Large intestine (tissue), 3 donors: ENCODE measurements around the gene POLK. TPM values are rescaled to one million over a fixed set of nuclear protein-coding genes. Genes with fewer than 3 reads are reported as not detected.
"Not testable (repeated sequence)": the region's sequence is repeated elsewhere in the genome, so short reads cannot be mapped to it uniquely, and the experiment has no call there.

ENCODE experiments used
- DNase-seq, 2 donors: peaks; one replicate each; pipeline versions ENCODE4 v3.0.0 to v3.0.0-alpha.2; 2013
- H3K27ac ChIP-seq: one replicate; pipeline ENCODE4 v1.5.1; 2013; ENCODE audit warnings: low read length
- H3K27me3 ChIP-seq: 2 replicates; pipeline ENCODE4 v1.6.1; 2013; ENCODE audit warnings: low read length; ENCODE audit not compliant: control insufficient read depth, insufficient read depth
- H3K36me3 ChIP-seq: 2 replicates; pipeline ENCODE4 v1.6.1; 2013; ENCODE audit warnings: low read length; ENCODE audit not compliant: control insufficient read depth, insufficient read depth
- H3K4me1 ChIP-seq: one replicate; pipeline ENCODE4 v1.6.1; 2013; ENCODE audit warnings: low read length; ENCODE audit not compliant: control insufficient read depth, insufficient read depth
- H3K4me3 ChIP-seq: one replicate; pipeline ENCODE4 v1.5.1; 2013; ENCODE audit warnings: low read length
- H3K9me3 ChIP-seq: one replicate; pipeline ENCODE4 v1.6.1; 2013; ENCODE audit warnings: mild to moderate bottlenecking, low read depth, low read length, moderate library complexity; ENCODE audit not compliant: control insufficient read depth
- WGBS: methylation state at CpG from one replicate; pipeline ENCODE4 v1.1.5; 2013; ENCODE audit warnings: low lambda C conversion rate; ENCODE audit not compliant: insufficient coverage; 5-methylcytosine and 5-hydroxymethylcytosine counted together
- polyA plus RNA-seq: library from polyadenylated mRNA; unstranded; fragments of 120-200 nt; gene quantifications from one replicate; pipeline ENCODE4 v1.2.1, GENCODE V29; 2013

POLK gene
- polyA plus RNA-seq, 1 donor = 18.9 TPM

- not testable (repeated sequence) for DNase-seq, H3K27ac ChIP-seq, H3K36me3 ChIP-seq, H3K27me3 ChIP-seq, H3K4me1 ChIP-seq, H3K9me3 ChIP-seq, H3K4me3 ChIP-seq
- no CpG with 5 or more reads among the region's 15 CpGs for WGBS
Measured at GRCh38 chr5:75565991-75566709, 54.5 kb downstream of the POLK start.

GRCh38 chr5:75566710-75567309, 55.1 kb downstream of the POLK start:
- Histone ChIP-seq H3K36me3 (peaks cover 9% of the 10 kb centered on the region), H3K4me3 (no peak overlapping the region), H3K27me3 (no peaks in the 10 kb centered on the region), H3K9me3 (no peaks in the 10 kb centered on the region), H3K4me1 (no peaks in the 10 kb centered on the region), H3K27ac (no peak overlapping the region)
- DNase-seq = peak; percentile 26 to 58
- WGBS = 80% methylated on average over 1 of the region's 6 CpGs

DNA sequence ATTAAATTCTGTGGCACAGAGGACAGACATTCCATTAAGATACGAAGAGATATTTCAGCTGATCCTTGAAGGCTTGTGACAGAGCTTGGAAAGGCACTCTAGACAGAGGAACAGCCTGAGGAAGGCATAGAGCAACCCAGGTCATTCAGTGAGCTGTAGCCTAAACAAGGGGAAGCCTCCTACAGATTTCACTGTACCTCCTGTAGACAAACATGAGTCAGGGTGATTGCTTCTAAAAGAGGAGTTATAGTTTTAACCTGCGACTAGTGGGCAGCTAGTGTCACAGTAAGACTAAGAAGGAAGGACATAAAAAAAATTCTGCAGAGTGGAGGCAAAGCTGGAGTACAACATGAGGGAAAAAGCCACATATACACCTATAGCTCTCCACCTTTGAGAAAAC, 56.0 kb downstream of the POLK start:
- no peaks in the 10 kb centered on the region for H3K9me3 ChIP-seq
- H3K27ac ChIP-seq = no peak overlapping the region
- H3K36me3 ChIP-seq = peaks cover 9% of the 10 kb centered on the region
- H3K27me3 ChIP-seq = no peaks in the 10 kb centered on the region
- no peaks in the 10 kb centered on the region for H3K4me1 ChIP-seq
- H3K4me3 ChIP-seq = no peak overlapping the region
- no peak for DNase-seq
- WGBS = 100% methylated on average over 1 of the region's 2 CpGs

GRCh38 chr5:75568202-75568601, 56.5 kb downstream of the POLK start:
- H3K9me3 ChIP-seq = no peaks in the 10 kb centered on the region
- DNase-seq = no peak
- 79% methylated on average over 2 of the region's 2 CpGs for whole genome bisulfite sequencing

DNA sequence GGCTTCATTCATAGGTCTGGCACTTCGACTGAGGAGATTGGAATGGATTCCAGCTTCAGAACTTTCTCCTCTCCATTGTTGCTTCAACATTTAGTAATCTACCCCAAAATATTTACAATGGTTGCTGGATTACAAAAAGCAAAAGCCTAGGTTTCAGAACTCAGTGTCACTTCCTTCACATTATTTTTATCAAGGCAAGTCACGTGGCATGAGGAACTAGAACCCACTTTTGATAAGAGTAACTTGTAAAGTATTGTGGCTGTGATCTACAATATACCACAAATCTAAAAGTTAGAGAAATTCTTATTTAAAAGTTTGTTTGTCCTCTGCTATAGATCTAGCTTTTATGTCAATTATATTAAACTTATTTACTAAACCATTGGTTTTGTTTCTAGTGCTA, 59.9 kb downstream of the POLK start:
- WGBS = no CpG with 5 or more reads among the region's 2 CpGs
- no peak for DNase-seq
- no peaks in the 10 kb centered on the region for H3K4me1 ChIP-seq

More at GRCh38 chr5:75568202-75568601, 56.5 kb downstream of the POLK start:
- Histone ChIP-seq H3K27me3 (no peaks in the 10 kb centered on the region), H3K4me1 (no peaks in the 10 kb centered on the region), H3K4me3 (no peak overlapping the region), H3K27ac (no peak overlapping the region), H3K36me3 (peaks cover 9% of the 10 kb centered on the region)

DNA sequence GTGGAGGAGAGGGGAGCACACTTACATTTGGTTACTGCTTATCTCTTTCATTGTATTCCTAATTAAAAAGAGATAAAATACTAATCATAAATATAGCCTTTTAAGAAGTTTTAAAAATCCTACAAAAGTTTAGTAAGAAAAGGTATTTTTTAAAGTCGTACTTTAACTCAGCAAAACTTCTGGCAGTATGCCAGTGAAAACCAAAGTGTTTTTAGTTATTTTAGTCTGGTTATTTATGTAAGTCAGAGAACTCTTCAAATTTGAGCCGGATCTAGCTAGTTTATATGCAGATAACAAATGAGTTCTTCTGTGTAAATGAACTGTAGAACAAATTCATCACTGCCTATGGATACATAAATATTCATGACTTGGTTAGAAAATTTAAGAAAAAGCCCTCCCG, 63.1 kb downstream of the POLK start:
- H3K4me1 ChIP-seq = no peaks in the 10 kb centered on the region
- H3K27ac ChIP-seq = no peak overlapping the region
- H3K27me3 ChIP-seq = no peaks in the 10 kb centered on the region
- H3K4me3 ChIP-seq = no peak overlapping the region
- WGBS = 88% methylated on average over 1 of the region's 3 CpGs
- DNase-seq = no peak
- H3K9me3 ChIP-seq = no peaks in the 10 kb centered on the region
- peaks cover 11% of the 10 kb centered on the region for H3K36me3 ChIP-seq

More for the DNA sequence above, 59.9 kb downstream of the POLK start:
- Histone ChIP-seq H3K4me3 (no peak overlapping the region), H3K9me3 (no peaks in the 10 kb centered on the region), H3K36me3 (peaks cover 11% of the 10 kb centered on the region), H3K27ac (no peak overlapping the region), H3K27me3 (no peaks in the 10 kb centered on the region)

GRCh38 chr5:75578280-75578679, 66.6 kb downstream of the POLK start:
- not testable (repeated sequence) for H3K4me1 ChIP-seq, H3K27me3 ChIP-seq, DNase-seq, H3K36me3 ChIP-seq, H3K4me3 ChIP-seq, H3K27ac ChIP-seq, H3K9me3 ChIP-seq
- 75% methylated on average over 1 of the region's 8 CpGs for WGBS

GRCh38 chr5:75584641-75585040, 73.0 kb downstream of the POLK start:
- peak in 1 of 2 donors; percentile 19 for DNase-seq
- 17% methylated on average over 1 of the region's 2 CpGs for WGBS
- Histone ChIP-seq H3K36me3 (peaks cover 9% of the 10 kb centered on the region), H3K4me1 (no peaks in the 10 kb centered on the region), H3K9me3 (no peaks in the 10 kb centered on the region), H3K4me3 (no peak overlapping the region), H3K27ac (no peak overlapping the region), H3K27me3 (no peaks in the 10 kb centered on the region)

DNA sequence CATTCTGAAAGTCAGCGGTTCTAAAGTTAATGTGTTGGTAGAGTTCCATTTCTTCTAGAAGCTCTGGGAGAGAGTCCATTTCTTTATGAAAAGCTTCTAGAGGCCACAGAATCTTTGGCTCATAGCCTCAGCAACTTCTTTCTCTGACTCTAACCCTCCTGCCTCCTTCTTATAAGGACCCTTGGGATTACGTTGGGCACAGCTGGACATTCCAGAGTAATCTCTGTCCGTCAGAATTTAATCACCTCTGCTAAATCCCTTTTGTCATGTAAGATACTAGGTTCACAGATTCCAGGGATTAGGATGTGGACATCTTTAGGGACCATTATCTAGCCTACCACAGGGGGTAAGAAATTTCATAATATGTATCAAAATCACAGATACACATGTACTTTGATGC, 77.0 kb downstream of the POLK start:
- no peak for DNase-seq
- no peaks in the 10 kb centered on the region for H3K4me1 ChIP-seq
- no peak overlapping the region for H3K27ac ChIP-seq
- no peak overlapping the region for H3K4me3 ChIP-seq
- H3K27me3 ChIP-seq = no peaks in the 10 kb centered on the region
- H3K9me3 ChIP-seq = no peaks in the 10 kb centered on the region
- peaks cover 15% of the 10 kb centered on the region for H3K36me3 ChIP-seq
- 100% methylated on average over 1 of the region's 3 CpGs for WGBS

DNA sequence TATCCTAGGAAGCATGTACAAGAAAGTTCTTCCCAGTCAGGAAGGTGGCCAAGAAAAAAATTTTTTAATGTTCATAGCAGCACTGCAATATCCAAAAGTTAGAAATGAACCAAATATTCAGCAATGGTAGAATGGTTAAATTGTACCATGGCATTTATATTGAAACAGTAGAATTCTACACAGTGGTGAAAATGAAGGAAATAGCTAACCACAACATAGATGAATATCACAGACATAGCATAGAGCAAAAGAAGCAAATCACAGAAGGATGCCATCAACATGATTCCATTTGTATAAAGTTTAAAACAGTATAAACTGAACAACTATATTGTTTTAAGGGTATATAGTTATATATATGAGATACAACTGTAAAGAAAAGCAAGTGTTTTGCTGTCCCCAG, 88.8 kb downstream of the POLK start:
- H3K4me1 ChIP-seq = no peaks in the 10 kb centered on the region
- H3K27me3 ChIP-seq = no peaks in the 10 kb centered on the region
- no peak for DNase-seq
- H3K27ac ChIP-seq = no peak overlapping the region
- H3K36me3 ChIP-seq = peaks cover 11% of the 10 kb centered on the region
- H3K9me3 ChIP-seq = no peaks in the 10 kb centered on the region
- no peak overlapping the region for H3K4me3 ChIP-seq

DNA sequence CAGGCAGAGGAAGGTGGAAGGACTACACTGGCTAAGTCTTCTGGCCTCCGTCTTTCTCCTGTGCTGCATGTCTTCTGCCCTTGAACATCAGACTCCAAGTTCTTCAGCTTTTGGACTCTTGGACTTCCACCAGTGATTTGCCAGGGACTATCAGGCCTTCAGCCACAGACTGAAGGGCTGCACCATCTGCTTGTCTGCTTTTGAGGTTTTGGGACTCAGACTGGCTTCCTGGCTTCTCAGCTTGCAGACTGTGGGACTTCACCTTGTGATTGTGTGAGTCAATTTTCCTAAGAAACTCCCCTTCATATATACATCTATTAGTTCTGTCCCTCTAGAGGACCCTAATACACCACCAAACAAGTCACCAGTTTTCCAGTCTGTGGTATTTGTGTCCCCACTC, 89.9 kb downstream of the POLK start:
- H3K4me3 ChIP-seq = no peak overlapping the region
- H3K4me1 ChIP-seq = no peaks in the 10 kb centered on the region
- H3K27me3 ChIP-seq = no peaks in the 10 kb centered on the region
- no peak for DNase-seq
- H3K36me3 ChIP-seq = peaks cover 9% of the 10 kb centered on the region
- no peak overlapping the region for H3K27ac ChIP-seq
- H3K9me3 ChIP-seq = no peaks in the 10 kb centered on the region
- WGBS = no CpG with 5 or more reads among the region's 1 CpG
